GM23338 (cell line): Measurements from ENCODE around the gene GALR2. TPM values are rescaled to one million over a fixed set of nuclear protein-coding genes. Genes with fewer than 3 reads are reported as not detected.

Source experiments
- ATAC-seq: fragments of 200-7000 bp; cut with Tn5 transposase; 3 replicates; pipeline ENCODE4 v1.9.1; 2020
- DNase-seq: peaks from one replicate; pipeline ENCODE4 v3.0.0-alpha.2; 2015; ENCODE audit warnings: low spot score
- H2AFZ ChIP-seq: fragments of 200-600 bp; sonication (generic); 2 replicates; pipeline ENCODE4 v1.8.0; 2016; ENCODE audit warnings: antibody characterized with exemption, mild to moderate bottlenecking, moderate library complexity
- H3F3A ChIP-seq: fragments of 200-600 bp; sonication (generic); replicated peaks from 2 replicates; pipeline ENCODE4 v1.8.0; 2017; ENCODE audit warnings: antibody characterized with exemption, mixed run types, low read depth
- H3K27ac ChIP-seq: fragments of 200-600 bp; sonication (generic); 2 replicates; pipeline ENCODE4 v1.6.1; 2016; ENCODE audit warnings: low read depth
- H3K27me3 ChIP-seq: fragments of 200-600 bp; sonication (generic); 2 replicates; pipeline ENCODE4 v1.8.0; 2016; ENCODE audit warnings: mild to moderate bottlenecking, mixed run types, moderate library complexity; ENCODE audit not compliant: insufficient read depth
- H3K36me3 ChIP-seq: fragments of 200-600 bp; sonication (generic); 2 replicates; pipeline ENCODE4 v1.8.0; 2016; ENCODE audit warnings: mild to moderate bottlenecking; ENCODE audit not compliant: insufficient read depth
- H3K4me1 ChIP-seq: fragments of 200-600 bp; sonication (generic); 2 replicates; pipeline ENCODE4 v1.8.0; 2016; ENCODE audit warnings: mild to moderate bottlenecking, moderate library complexity; ENCODE audit not compliant: insufficient read depth
- H3K4me2 ChIP-seq: fragments of 200-600 bp; sonication (generic); 2 replicates; pipeline ENCODE4 v1.7.1; 2017; ENCODE audit warnings: mixed run types
- H3K4me3 ChIP-seq: fragments of 200-600 bp; sonication (generic); 2 replicates; pipeline ENCODE4 v1.6.1; 2016; ENCODE audit warnings: mixed run types
- H3K79me2 ChIP-seq: fragments of 200-600 bp; sonication (generic); replicated peaks from 2 replicates; pipeline ENCODE4 v1.8.0; 2017; ENCODE audit warnings: mild to moderate bottlenecking; ENCODE audit not compliant: insufficient read depth
- H3K9me2 ChIP-seq: fragments of 200-600 bp; sonication (generic); 2 replicates; pipeline ENCODE4 v1.8.0; 2017; ENCODE audit not compliant: insufficient read depth
- H4K20me1 ChIP-seq: fragments of 200-600 bp; sonication (generic); replicated peaks from 2 replicates; pipeline ENCODE4 v1.8.0; 2017; ENCODE audit warnings: mild to moderate bottlenecking; ENCODE audit not compliant: insufficient read depth
- H3K27ac Mint-ChIP-seq: 2 replicates; pipeline ENCODE4 v1.8.0; 2020; ENCODE audit warnings: inconsistent platforms, mild to moderate bottlenecking, moderate library complexity, mixed read lengths
- H3K27me3 Mint-ChIP-seq: 3 replicates; pipeline ENCODE4 v1.8.0; 2022; ENCODE audit warnings: low read depth, mild to moderate bottlenecking, moderate library complexity, mixed read lengths, inconsistent platforms; ENCODE audit not compliant: insufficient read depth, poor library complexity
- H3K36me3 Mint-ChIP-seq: 3 replicates; pipeline ENCODE4 v1.8.0; 2021; ENCODE audit warnings: low read depth, mild to moderate bottlenecking, inconsistent platforms, moderate library complexity, mixed read lengths
- H3K4me1 Mint-ChIP-seq: 3 replicates; pipeline ENCODE4 v1.8.0; 2020; ENCODE audit warnings: mild to moderate bottlenecking, inconsistent platforms, mixed read lengths
- H3K4me3 Mint-ChIP-seq: 3 replicates; pipeline ENCODE4 v1.8.0; 2021; ENCODE audit warnings: moderate library complexity, mild to moderate bottlenecking, inconsistent platforms, mixed read lengths
- H3K9me3 Mint-ChIP-seq: 3 replicates; pipeline ENCODE4 v1.8.0; 2020; ENCODE audit warnings: moderate library complexity, mild to moderate bottlenecking, inconsistent platforms, mixed read lengths
- CTCF ChIP-seq, 2 experiments: fragments of 200-600 bp in 1 of 2; sonication (generic) in 1 of 2; conservative IDR thresholded peaks; 2 replicates each; pipeline versions ENCODE4 v1.5.1 to v1.6.1; 2016 to 2017; ENCODE audit warnings: antibody characterized with exemption in 2 of 2, low read depth in 2 of 2, mild to moderate bottlenecking in 2 of 2, moderate library complexity in 1 of 2
- ETS1 ChIP-seq: IDR thresholded peaks from 2 replicates; pipeline ENCODE4 v1.6.1; 2016; ENCODE audit warnings: antibody characterized with exemption
- NANOG ChIP-seq: IDR thresholded peaks from 2 replicates; pipeline ENCODE4 v1.6.1; 2016; ENCODE audit warnings: antibody characterized with exemption, borderline replicate concordance
- POLR2AphosphoS5 ChIP-seq: IDR thresholded peaks from 2 replicates; pipeline ENCODE4 v1.6.1; 2016; ENCODE audit warnings: antibody characterized with exemption, low read depth
- REST ChIP-seq: IDR thresholded peaks from one replicate; pipeline ENCODE4 v1.6.1; 2018; ENCODE audit warnings: antibody characterized with exemption; ENCODE audit not compliant: unreplicated experiment
- ZNF114 ChIP-seq: fragments of 250-450 bp; sonication (Bioruptor Pico); IDR thresholded peaks from 2 replicates; pipeline ENCODE4 v1.5.0; 2020; ENCODE audit warnings: mild to moderate bottlenecking, moderate library complexity
- polyA plus RNA-seq: library from polyadenylated mRNA; unstranded; fragments of >200 nt; fragmentation: Nextera tagmentation; extraction: Ambion mirVana; gene quantifications from 2 replicates; pipeline ENCODE4 v1.2.1, GENCODE V29; 2016
- total RNA-seq: library from RNA; depleted of rRNA; stranded (reverse); fragments of >200 nt; shearing (Covaris generic); gene quantifications from 2 replicates; pipeline ENCODE4 v1.2.3, GENCODE V29; 2014

The GALR2 gene
- total and polyA plus RNA-seq, 2 experiments from 2014 or later, result 0.50 to 2.2 TPM

GRCh38 chr17:76088041-76088867, 13.7 kb downstream of the GALR2 start:
- Mint-ChIP-seq H3K27ac (peak overlapping the region; percentile 52; the same call in 1 of the 2 replicates), H3K4me1 (no peaks in the 10 kb centered on the region; the same call in 2 of the 3 replicates), H3K9me3 (no peaks in the 10 kb centered on the region), H3K4me3 (no peak overlapping the region), H3K27me3 (peaks cover 7% of the 10 kb centered on the region), H3K36me3 (peaks cover 64% of the 10 kb centered on the region)
- no peaks in the 10 kb centered on the region for H3K4me1 ChIP-seq
- peaks cover 5% of the 10 kb centered on the region; the same call in 1 of the 2 replicates for H3K36me3 ChIP-seq
- no peaks in the 10 kb centered on the region for H3K27me3 ChIP-seq
- H3K79me2 ChIP-seq, result no peaks in the 10 kb centered on the region
- no peak for TF ChIP-seq POLR2AphosphoS5
- no peak for TF ChIP-seq NANOG
- TF ChIP-seq ZNF114 (CRISPR knock-in tag), result no peak
- peak; percentile 57 to 74 for TF ChIP-seq CTCF (conservative IDR thresholded peaks at IDR 0.05; ENCODE audit: low read depth in 2 of 2)
- H4K20me1 ChIP-seq, result no peaks in the 10 kb centered on the region
- H2AFZ ChIP-seq, result no peak overlapping the region
- no peaks in the 10 kb centered on the region for H3F3A ChIP-seq
- ATAC-seq (peak; percentile 94), DNase-seq (peak; percentile 73)
- H3K27ac ChIP-seq, result no peak overlapping the region
- H3K4me2 ChIP-seq, result no peak overlapping the region
- H3K4me3 ChIP-seq, result no peak overlapping the region
- no peaks in the 10 kb centered on the region for H3K9me2 ChIP-seq

GRCh38 chr17:76088868-76089576, 14.4 kb downstream of the GALR2 start:
- H3K27ac ChIP-seq, result no peak overlapping the region
- no peak overlapping the region for H3K4me3 ChIP-seq
- H3K79me2 ChIP-seq, result no peaks in the 10 kb centered on the region
- H4K20me1 ChIP-seq, result no peaks in the 10 kb centered on the region
- Mint-ChIP-seq H3K9me3 (no peaks in the 10 kb centered on the region), H3K27ac (peak overlapping the region; percentile 52; the same call in 1 of the 2 replicates), H3K36me3 (peaks cover 65% of the 10 kb centered on the region), H3K4me1 (no peaks in the 10 kb centered on the region; the same call in 2 of the 3 replicates), H3K27me3 (peaks cover 7% of the 10 kb centered on the region), H3K4me3 (no peak overlapping the region)
- H3K9me2 ChIP-seq, result no peaks in the 10 kb centered on the region
- no peak overlapping the region for H2AFZ ChIP-seq
- H3F3A ChIP-seq, result no peaks in the 10 kb centered on the region
- no peaks in the 10 kb centered on the region for H3K4me1 ChIP-seq
- H3K36me3 ChIP-seq, result peaks cover 5% of the 10 kb centered on the region; the same call in 1 of the 2 replicates
- H3K27me3 ChIP-seq, result no peaks in the 10 kb centered on the region
- DNase-seq (no peak), ATAC-seq (no peak)
- H3K4me2 ChIP-seq, result no peak overlapping the region
- TF ChIP-seq ZNF114 (CRISPR knock-in tag) (no peak), REST (no peak), ETS1 (no peak), CTCF (conservative IDR thresholded peaks at IDR 0.05; ENCODE audit: low read depth in 2 of 2) (no peak)
